Measurements from ENCODE around the gene SUSD4. TPM values are rescaled to one million over a fixed set of nuclear protein-coding genes. Genes with fewer than 3 reads are reported as not detected.
A peak's percentile ranks its signal among the peaks of the same experiment; 100 is the strongest.

The SUSD4 gene
- total and polyA plus RNA-seq, 9 of the 15 experiments (the other 6 are each of a cell fraction or from before 2014, with no cell fraction given) = 0.06 to 1.7 (median 0.09) TPM; not detected in 4

DNA sequence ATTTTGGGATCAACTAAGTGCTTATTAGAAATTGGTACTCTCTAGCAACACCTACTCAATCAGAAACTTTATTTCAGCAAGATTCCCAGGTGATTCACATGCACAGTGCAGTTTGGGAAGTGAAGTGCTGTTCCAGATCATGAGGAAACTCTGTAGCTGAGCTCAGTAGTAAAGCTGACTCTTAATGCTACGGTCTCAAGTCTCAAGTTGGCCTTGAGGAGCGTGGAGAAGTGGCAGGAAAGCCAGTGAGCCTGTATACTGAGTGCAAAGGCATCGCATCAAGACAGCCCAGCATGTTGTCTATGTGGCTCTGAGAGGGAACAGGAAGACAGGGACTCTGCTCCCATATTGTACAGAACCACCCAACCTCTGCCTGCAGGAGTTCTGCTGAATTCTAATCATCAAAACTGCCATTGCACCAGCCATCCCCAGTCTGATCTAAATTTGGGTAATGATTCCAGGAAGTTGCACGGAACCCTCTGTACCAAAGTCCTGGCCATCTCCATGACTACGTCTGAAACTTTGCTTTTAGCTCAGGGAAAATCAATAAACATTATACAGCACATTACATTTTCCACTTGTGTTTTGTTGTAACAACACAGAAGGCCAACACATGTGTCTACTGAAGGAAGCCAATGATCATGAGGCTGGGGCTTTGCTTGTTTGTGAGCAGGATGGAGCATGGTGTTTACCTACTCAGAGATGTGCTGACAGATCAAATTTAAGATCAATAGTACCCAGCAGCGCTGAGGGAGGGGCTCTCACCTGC, 115.8 kb downstream of the SUSD4 start:
- POLR2A ChIA-PET = no interaction called here
- in situ Hi-C loops (cut with MboI) = no loop called here
- Histone ChIP-seq H3K27me3 (ENCODE audit: control insufficient read depth in 2 of 2, insufficient read depth in 2 of 2, low read length in 2 of 2) (no peaks in the 10 kb centered on the region), H3K9me1 (ENCODE audit: control insufficient read depth, insufficient read depth, low read length) (no peaks in the 10 kb centered on the region), H3K4me1 (replicated peaks in 1 of 2; ENCODE audit: control insufficient read depth in 2 of 2, insufficient read depth in 2 of 2, low read length in 2 of 2) (peaks cover 10 to 18% of the 10 kb centered on the region in 2 experiments), H3K36me3 (ENCODE audit: control insufficient read depth, insufficient read depth, low read length) (no peaks in the 10 kb centered on the region), H2AFZ (ENCODE audit: low read depth, low read length) (peak overlapping the region; percentile 25; the same call in 1 of the 2 replicates), H3K4me3 (no peak overlapping the region), H3K79me2 (ENCODE audit: control insufficient read depth, insufficient read depth, low read length) (no peaks in the 10 kb centered on the region), H3K4me2 (ENCODE audit: insufficient read depth, low read length) (no peak overlapping the region), H4K20me1 (replicated peaks; ENCODE audit: control insufficient read depth, insufficient read depth, low read length) (no peaks in the 10 kb centered on the region), H3K27ac (ENCODE audit: extremely low read depth, low read depth, low read length) (no peak overlapping the region), H3K9ac (ENCODE audit: insufficient read depth in 1 of 2, low read depth in 2 of 2, low read length in 2 of 2) (no peak overlapping the region), H3K9me3 (replicated peaks; ENCODE audit: control insufficient read depth, insufficient read depth, low read depth, low read length) (no peaks in the 10 kb centered on the region)
- BruUV-seq (replicated peaks) = no TSS peak
- DNase-seq (ENCODE audit: extremely low read depth in 1 of 4, low spot score in 3 of 4) = no peak
- ATAC-seq = no peak
- intact Hi-C loops (cut with micrococcal nuclease) = no loop called here
- FAIRE-seq = no peak
- 14% methylated on average over 6 of the region's 6 CpGs for WGBS (ENCODE audit: insufficient coverage, low coverage, missing lambda C conversion rate)
- CTCF ChIA-PET (ENCODE audit: low intra/inter-chr PET ratio) = no interaction called here
- no peak for TF ChIP-seq THRAP3 (IDR thresholded peaks at IDR 0.05; ENCODE audit: borderline replicate concordance)
- no peak for TF ChIP-seq ZNF561 (CRISPR knock-in tag; conservative IDR thresholded peaks at IDR 0.05)
- peak; percentile 28; the same call in 1 of the 2 replicates for TF ChIP-seq MAFG (tag; conservative IDR thresholded peaks at IDR 0.05)
- peak; percentile 39; the same call in 1 of the 2 replicates for TF ChIP-seq C11orf30 (IDR thresholded peaks at IDR 0.05; ENCODE audit: low read depth)
- TF ChIP-seq EHMT2 (IDR thresholded peaks at IDR 0.05) = no peak
- no peak for TF ChIP-seq ZSCAN29 (IDR thresholded peaks at IDR 0.05)
- TF ChIP-seq SETDB1 (IDR thresholded peaks at IDR 0.05; ENCODE audit: low read length) = no peak
- TF ChIP-seq ZNF76 (CRISPR knock-in tag; IDR thresholded peaks at IDR 0.05; ENCODE audit: borderline replicate concordance) = no peak
- TF ChIP-seq CHD7 (IDR thresholded peaks at IDR 0.05; ENCODE audit: low read depth, low read length) = no peak
- no peak for TF ChIP-seq KAT7 (CRISPR knock-in tag; IDR thresholded peaks at IDR 0.05; ENCODE audit: borderline replicate concordance)
- TF ChIP-seq NONO (IDR thresholded peaks at IDR 0.05; ENCODE audit: low read depth in 2 of 2, low read length in 1 of 2) = no peak
- TF ChIP-seq EGR1 (conservative IDR thresholded peaks at IDR 0.05) = no peak

All from K562 (cell line).